ENCODE data around the gene NRIP1.

DNA sequence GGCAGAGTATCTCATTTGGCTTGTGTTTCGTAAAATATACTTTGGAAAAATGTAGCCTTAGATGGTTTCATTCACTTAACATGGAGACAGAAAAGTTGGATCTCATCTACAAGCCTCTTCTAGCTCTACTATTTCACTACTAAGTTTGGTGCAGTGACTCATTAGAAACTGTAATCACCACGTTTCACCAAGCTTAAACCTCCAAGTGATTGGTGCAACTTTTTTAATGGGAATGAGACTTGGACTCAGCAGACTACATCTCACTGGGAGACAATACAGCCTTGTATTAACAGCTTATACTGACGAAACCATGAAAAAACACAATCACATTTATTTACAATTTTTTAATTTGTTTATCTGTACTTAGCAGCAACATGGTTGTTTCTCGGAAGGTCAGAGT is 29.9 kb upstream of the NRIP1 start:
- no peak for TF ChIP-seq CTCF (IDR thresholded peaks at IDR 0.05)
- TF ChIP-seq POLR2A (IDR thresholded peaks at IDR 0.05), result no peak
